Measurements from ENCODE around the gene EMILIN1.

DNA sequence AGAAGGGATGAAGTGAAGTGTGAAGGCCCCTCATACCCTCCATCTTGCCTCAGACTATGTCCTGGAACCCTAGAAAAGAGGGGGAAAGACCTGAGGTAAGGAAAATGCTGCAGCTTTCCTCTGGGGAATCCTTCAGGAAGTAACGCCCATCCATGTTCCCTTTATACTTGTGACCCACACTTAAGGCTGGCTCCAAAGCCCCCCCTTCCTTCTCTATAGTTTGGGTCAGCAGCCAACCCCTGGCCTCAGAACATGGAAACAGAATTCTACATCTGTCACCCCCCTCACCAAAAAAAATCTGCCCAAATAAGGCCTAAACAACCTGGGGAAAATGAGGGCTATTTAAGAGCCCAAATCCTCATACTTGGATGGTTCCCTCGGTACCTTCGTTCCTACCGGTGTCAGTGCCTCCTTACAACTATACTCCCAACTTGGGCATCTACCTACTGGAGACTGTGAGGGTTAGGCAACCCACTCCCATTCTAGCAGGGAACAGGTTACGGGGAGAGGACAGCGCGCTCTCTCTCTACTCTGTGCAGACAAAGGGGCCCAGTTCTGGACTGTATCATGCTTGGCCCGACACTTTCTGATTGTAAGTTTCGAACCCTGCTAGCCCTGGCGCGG, 7.7 kb upstream of the EMILIN1 start:
- TF ChIP-seq, protein P1, sequence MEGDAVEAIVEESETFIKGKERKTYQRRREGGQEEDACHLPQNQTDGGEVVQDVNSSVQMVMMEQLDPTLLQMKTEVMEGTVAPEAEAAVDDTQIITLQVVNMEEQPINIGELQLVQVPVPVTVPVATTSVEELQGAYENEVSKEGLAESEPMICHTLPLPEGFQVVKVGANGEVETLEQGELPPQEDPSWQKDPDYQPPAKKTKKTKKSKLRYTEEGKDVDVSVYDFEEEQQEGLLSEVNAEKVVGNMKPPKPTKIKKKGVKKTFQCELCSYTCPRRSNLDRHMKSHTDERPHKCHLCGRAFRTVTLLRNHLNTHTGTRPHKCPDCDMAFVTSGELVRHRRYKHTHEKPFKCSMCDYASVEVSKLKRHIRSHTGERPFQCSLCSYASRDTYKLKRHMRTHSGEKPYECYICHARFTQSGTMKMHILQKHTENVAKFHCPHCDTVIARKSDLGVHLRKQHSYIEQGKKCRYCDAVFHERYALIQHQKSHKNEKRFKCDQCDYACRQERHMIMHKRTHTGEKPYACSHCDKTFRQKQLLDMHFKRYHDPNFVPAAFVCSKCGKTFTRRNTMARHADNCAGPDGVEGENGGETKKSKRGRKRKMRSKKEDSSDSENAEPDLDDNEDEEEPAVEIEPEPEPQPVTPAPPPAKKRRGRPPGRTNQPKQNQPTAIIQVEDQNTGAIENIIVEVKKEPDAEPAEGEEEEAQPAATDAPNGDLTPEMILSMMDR (IDR thresholded peaks at IDR 0.05): no peak
- TF ChIP-seq POLR2A (IDR thresholded peaks at IDR 0.05): no peak

Measured in lower leg skin (tissue), 3 donors.